HFF-Myc (cell line): ENCODE measurements around the gene TPD52L2.
"Not testable (repeated sequence)": the region's sequence is repeated elsewhere in the genome, so short reads cannot be mapped to it uniquely, and the experiment has no call there.

Source experiments
- DNase-seq: peaks from one replicate; pipeline ENCODE4 v3.0.0-alpha.2; 2011; ENCODE audit warnings: low read depth; ENCODE audit errors: extremely low read depth
- H3K4me3 ChIP-seq: replicated peaks from 2 replicates; pipeline ENCODE4 v1.5.1; 2011; ENCODE audit warnings: low read depth, mild to moderate bottlenecking, control low read depth, low read length
- TF ChIP-seq, protein P1 (sequence below): IDR thresholded peaks from 2 replicates; pipeline ENCODE4 v1.5.1; 2012; ENCODE audit warnings: mild to moderate bottlenecking, low read depth, low read length, control low read depth; ENCODE audit errors: missing control alignments

TPD52L2 gene

GRCh38 chr20:63926298-63926697 lies 61.2 kb downstream of the TPD52L2 start:
- DNase-seq = no peak
- TF ChIP-seq, protein P1, sequence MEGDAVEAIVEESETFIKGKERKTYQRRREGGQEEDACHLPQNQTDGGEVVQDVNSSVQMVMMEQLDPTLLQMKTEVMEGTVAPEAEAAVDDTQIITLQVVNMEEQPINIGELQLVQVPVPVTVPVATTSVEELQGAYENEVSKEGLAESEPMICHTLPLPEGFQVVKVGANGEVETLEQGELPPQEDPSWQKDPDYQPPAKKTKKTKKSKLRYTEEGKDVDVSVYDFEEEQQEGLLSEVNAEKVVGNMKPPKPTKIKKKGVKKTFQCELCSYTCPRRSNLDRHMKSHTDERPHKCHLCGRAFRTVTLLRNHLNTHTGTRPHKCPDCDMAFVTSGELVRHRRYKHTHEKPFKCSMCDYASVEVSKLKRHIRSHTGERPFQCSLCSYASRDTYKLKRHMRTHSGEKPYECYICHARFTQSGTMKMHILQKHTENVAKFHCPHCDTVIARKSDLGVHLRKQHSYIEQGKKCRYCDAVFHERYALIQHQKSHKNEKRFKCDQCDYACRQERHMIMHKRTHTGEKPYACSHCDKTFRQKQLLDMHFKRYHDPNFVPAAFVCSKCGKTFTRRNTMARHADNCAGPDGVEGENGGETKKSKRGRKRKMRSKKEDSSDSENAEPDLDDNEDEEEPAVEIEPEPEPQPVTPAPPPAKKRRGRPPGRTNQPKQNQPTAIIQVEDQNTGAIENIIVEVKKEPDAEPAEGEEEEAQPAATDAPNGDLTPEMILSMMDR = no peak
- no peak overlapping the region for H3K4me3 ChIP-seq

DNA sequence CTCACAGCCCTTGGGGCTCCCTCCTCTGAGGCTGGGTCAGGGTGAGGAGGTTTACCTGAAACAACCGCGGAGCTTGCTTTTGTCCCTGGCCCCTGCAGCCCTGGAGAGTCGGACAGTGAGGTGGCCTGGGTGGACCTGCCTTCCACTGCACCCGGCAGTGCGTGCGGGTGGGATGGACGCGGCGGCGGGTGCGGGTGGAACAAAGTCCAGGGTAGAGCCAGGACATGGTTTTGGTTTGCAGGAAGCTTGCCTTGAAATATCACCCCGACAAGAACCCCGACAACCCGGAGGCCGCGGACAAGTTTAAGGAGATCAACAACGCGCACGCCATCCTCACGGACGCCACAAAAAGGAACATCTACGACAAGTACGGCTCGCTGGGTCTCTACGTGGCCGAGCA lies 64.0 kb downstream of the TPD52L2 start:
- DNase-seq = no peak
- TF ChIP-seq, protein P1 = no peak
- no peak overlapping the region for H3K4me3 ChIP-seq

DNA sequence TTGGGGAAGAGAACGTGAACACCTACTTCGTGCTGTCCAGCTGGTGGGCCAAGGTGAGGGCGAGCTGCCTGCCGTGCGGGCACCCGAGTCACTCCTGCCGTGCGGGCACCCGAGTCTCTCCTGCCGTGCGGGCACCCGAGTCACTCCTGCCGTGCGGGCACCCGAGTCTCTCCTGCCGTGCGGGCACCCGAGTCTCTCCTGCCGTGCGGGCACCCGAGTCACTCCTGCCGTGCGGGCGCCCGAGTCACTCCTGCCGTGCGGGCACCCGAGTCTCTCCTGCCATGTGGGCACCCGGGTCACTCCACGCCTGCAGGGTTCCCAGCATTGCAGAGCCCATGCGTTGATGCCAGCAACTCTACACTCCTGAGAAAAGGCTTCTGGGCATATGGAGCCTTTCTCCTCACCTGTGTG lies 64.4 kb downstream of the TPD52L2 start:
- DNase-seq, H3K4me3 ChIP-seq: not testable (repeated sequence)

- TF ChIP-seq, protein P1 = no peak
- no peak for DNase-seq
- no peak overlapping the region for H3K4me3 ChIP-seq
Measured at GRCh38 chr20:63930971-63931553, 66.0 kb downstream of the TPD52L2 start.

DNA sequence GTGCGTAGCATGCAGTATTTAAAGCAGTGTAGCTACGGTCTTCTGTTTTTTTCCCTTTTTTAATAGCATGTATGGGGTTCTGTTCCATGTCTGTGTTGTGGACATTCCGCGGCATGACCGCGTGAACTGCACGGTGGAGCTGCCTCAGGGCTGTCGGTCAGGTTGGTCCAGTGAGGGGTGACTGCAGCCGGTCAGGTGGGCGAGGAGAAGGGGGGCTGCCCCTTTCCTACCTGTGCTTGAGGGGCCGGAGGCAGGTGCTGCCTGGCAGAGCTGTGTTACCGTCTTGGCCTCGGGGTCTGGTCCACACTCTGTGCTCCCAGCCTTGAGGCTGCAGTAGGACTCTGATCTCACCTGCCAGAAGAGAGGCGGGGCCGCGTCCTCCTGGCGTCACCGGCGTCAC lies 66.7 kb downstream of the TPD52L2 start:
- TF ChIP-seq, protein P1 = no peak
- no peak overlapping the region for H3K4me3 ChIP-seq
- DNase-seq = no peak

- H3K4me3 ChIP-seq = no peak overlapping the region
- no peak for DNase-seq
- TF ChIP-seq, protein P1 = no peak
Measured at GRCh38 chr20:63932606-63933160, 67.6 kb downstream of the TPD52L2 start.

GRCh38 chr20:63933646-63934045 lies 68.6 kb downstream of the TPD52L2 start:
- DNase-seq = no peak
- H3K4me3 ChIP-seq = no peak overlapping the region
- TF ChIP-seq, protein P1 = no peak
